H1 (cell line): ENCODE data around the gene NR1D2. TPM values are rescaled to one million over a fixed set of nuclear protein-coding genes. Genes with fewer than 3 reads are reported as not detected.

Experiments
- CTCF ChIA-PET: fragments of 300-600 bp; sonication (Branson Sonifier 250); formaldehyde crosslinking; loops from one replicate; lab custom pipeline; 2021; ENCODE audit not compliant: partially characterized antibody; lab: Charles Lee
- POLR2A ChIA-PET: fragments of 300-600 bp; sonication (Branson Sonifier 250); formaldehyde crosslinking; loops from one replicate; lab custom pipeline; 2021; ENCODE audit warnings: inconsistent platforms; ENCODE audit not compliant: partially characterized antibody; lab: Charles Lee
- DNase-seq, 2 experiments: peaks; one replicate each; pipeline versions ENCODE4 v3.0.0 to v3.0.0-alpha.2; 2010 to 2022; ENCODE audit warnings: low spot score in 2 of 2, low read depth in 1 of 2, mixed read lengths in 1 of 2
- FAIRE-seq: peaks from 2 replicates; lab custom pipeline; 2011; peaks lifted over from hg19 to GRCh38; lab: Jason Lieb, UNC
- H2AFZ ChIP-seq: 2 replicates; pipeline ENCODE4 v1.8.1; 2012; ENCODE audit warnings: low read length, inconsistent platforms
- H2AK5ac ChIP-seq: 2 replicates; pipeline ENCODE4 v1.6.1; 2013; ENCODE audit warnings: low read depth, low read length
- H2BK120ac ChIP-seq: replicated peaks from 2 replicates; pipeline ENCODE3; 2013; ENCODE audit warnings: low read depth, low read length, inconsistent platforms
- H2BK12ac ChIP-seq: 2 replicates; pipeline ENCODE4 v1.6.1; 2013; ENCODE audit warnings: low read depth, low read length
- H2BK15ac ChIP-seq: 2 replicates; pipeline ENCODE4 v1.6.1; 2013; ENCODE audit warnings: low read length
- H2BK20ac ChIP-seq: 2 replicates; pipeline ENCODE4 v1.6.1; 2013; ENCODE audit warnings: low read length
- H2BK5ac ChIP-seq: 2 replicates; pipeline ENCODE4 v1.6.1; 2013; ENCODE audit warnings: low read depth, low read length
- H3K14ac ChIP-seq: 2 replicates; pipeline ENCODE4 v1.6.1; 2013; ENCODE audit warnings: inconsistent platforms; ENCODE audit not compliant: insufficient read length
- H3K18ac ChIP-seq: 2 replicates; pipeline ENCODE4 v1.6.1; 2013; ENCODE audit warnings: low read length; ENCODE audit errors: extremely low read depth
- H3K23ac ChIP-seq: 2 replicates; pipeline ENCODE4 v1.6.1; 2013; ENCODE audit warnings: inconsistent platforms; ENCODE audit not compliant: insufficient read length
- H3K23me2 ChIP-seq: 2 replicates; pipeline ENCODE4 v1.6.1; 2013; ENCODE audit warnings: low read depth, low read length
- H3K27ac ChIP-seq: 2 replicates; pipeline ENCODE4 v1.6.1; 2011; ENCODE audit warnings: low read depth, low read length, inconsistent platforms
- H3K27me3 ChIP-seq, 4 experiments: replicated peaks in 1 of 4; 1 replicate in 1 of 4; 2 replicates in 3 of 4; pipeline versions ENCODE4 v1.6.1 to v1.8.1; 2011 to 2013; ENCODE audit warnings: low read length in 3 of 4, mild to moderate bottlenecking in 3 of 4, inconsistent platforms in 2 of 4, mixed read lengths in 2 of 4, moderate library complexity in 1 of 4; ENCODE audit not compliant: control insufficient read depth in 3 of 4, insufficient read depth in 3 of 4; ENCODE audit errors: extremely low read depth in 1 of 4
- H3K36me3 ChIP-seq, 4 experiments: 2 replicates each; pipeline versions ENCODE4 v1.6.1 to v1.8.1; 2011 to 2013; ENCODE audit warnings: mild to moderate bottlenecking in 4 of 4, low read length in 3 of 4, moderate library complexity in 2 of 4, control low read depth in 1 of 4, inconsistent platforms in 1 of 4; ENCODE audit not compliant: insufficient read depth in 4 of 4, control insufficient read depth in 2 of 4
- H3K4ac ChIP-seq: replicated peaks from 2 replicates; pipeline ENCODE3; 2013; ENCODE audit warnings: low read length, low read depth, mixed read lengths, inconsistent platforms; ENCODE audit not compliant: insufficient read length
- H3K4me1 ChIP-seq, 4 experiments: replicated peaks in 1 of 4; 1 replicate in 1 of 4; 2 replicates in 3 of 4; pipeline versions ENCODE4 v1.6.1 to v1.8.1; 2011 to 2013; ENCODE audit warnings: low read length in 3 of 4, inconsistent platforms in 2 of 4, mixed read lengths in 1 of 4; ENCODE audit not compliant: insufficient read depth in 4 of 4, control insufficient read depth in 3 of 4
- H3K4me2 ChIP-seq, 2 experiments: 2 replicates each; pipeline versions ENCODE4 v1.6.1 to v1.8.1; 2011 to 2013; ENCODE audit warnings: low read depth in 2 of 2, low read length in 2 of 2, control low read depth in 1 of 2, inconsistent platforms in 1 of 2, mild to moderate bottlenecking in 1 of 2; ENCODE audit not compliant: insufficient read depth in 1 of 2
- H3K4me3 ChIP-seq, 4 experiments: fragments of 200-600, 300-600 bp in 1 of 4; sonication (generic), shearing (Covaris generic), sonication (Bioruptor Twin) in 1 of 4; 2 replicates each; pipeline versions ENCODE4 v1.5.1 to v1.8.1; 2011 to 2016; ENCODE audit warnings: low read length in 4 of 4, low read depth in 3 of 4, control low read depth in 2 of 4, inconsistent platforms in 2 of 4, mild to moderate bottlenecking in 2 of 4, mixed read lengths in 1 of 4, moderate library complexity in 1 of 4; ENCODE audit not compliant: insufficient read depth in 2 of 4; ENCODE audit errors: extremely low read depth in 1 of 4
- H3K56ac ChIP-seq: replicated peaks from 2 replicates; pipeline ENCODE3; 2013; ENCODE audit warnings: low read depth, mild to moderate bottlenecking, mixed read lengths, low read length, inconsistent platforms; ENCODE audit not compliant: insufficient read length
- H3K79me1 ChIP-seq: 2 replicates; pipeline ENCODE4 v1.6.1; 2013; ENCODE audit warnings: low read depth, low read length, control low read depth
- H3K79me2 ChIP-seq, 2 experiments: 2 replicates each; pipeline versions ENCODE4 v1.6.1 to v1.8.1; 2012 to 2013; ENCODE audit warnings: low read length in 2 of 2, mild to moderate bottlenecking in 2 of 2, inconsistent platforms in 1 of 2; ENCODE audit not compliant: insufficient read depth in 2 of 2, control insufficient read depth in 1 of 2
- H3K9ac ChIP-seq, 4 experiments: replicated peaks in 1 of 4; 1 replicate in 1 of 4; 2 replicates in 3 of 4; pipeline versions ENCODE4 v1.6.1 to v1.8.1; 2011 to 2013; ENCODE audit warnings: low read depth in 3 of 4, low read length in 3 of 4, control low read depth in 2 of 4, mild to moderate bottlenecking in 2 of 4, moderate library complexity in 2 of 4, inconsistent platforms in 1 of 4; ENCODE audit errors: extremely low read depth in 1 of 4
- H3K9me3 ChIP-seq, 2 experiments: 2 replicates each; pipeline versions ENCODE4 v1.6.1 to v1.8.1; 2012 to 2013; ENCODE audit warnings: mild to moderate bottlenecking in 2 of 2, moderate library complexity in 2 of 2, control low read depth in 1 of 2, inconsistent platforms in 1 of 2, low read depth in 1 of 2, low read length in 1 of 2, mixed read lengths in 1 of 2; ENCODE audit not compliant: insufficient read depth in 2 of 2
- H4K20me1 ChIP-seq, 2 experiments: replicated peaks in 1 of 2; 2 replicates each; pipeline versions ENCODE3 to v1.8.1; 2011 to 2013; ENCODE audit warnings: inconsistent platforms in 2 of 2, low read length in 2 of 2, mild to moderate bottlenecking in 1 of 2; ENCODE audit not compliant: insufficient read depth in 2 of 2, control insufficient read depth in 1 of 2
- H4K5ac ChIP-seq: 2 replicates; pipeline ENCODE4 v1.6.1; 2013; ENCODE audit warnings: low read length, low read depth, mixed read lengths, inconsistent platforms; ENCODE audit not compliant: insufficient read length
- H4K8ac ChIP-seq: 2 replicates; pipeline ENCODE4 v1.8.0; 2013; ENCODE audit warnings: mild to moderate bottlenecking, moderate library complexity, low read length, inconsistent platforms; ENCODE audit not compliant: insufficient read depth; ENCODE audit errors: extremely low read depth
- H4K91ac ChIP-seq: replicated peaks from 2 replicates; pipeline ENCODE3; 2013; ENCODE audit warnings: low read length, mixed read lengths, inconsistent platforms; ENCODE audit not compliant: insufficient read length
- ATF2 ChIP-seq: IDR thresholded peaks from 2 replicates; pipeline ENCODE4 v1.6.1; 2012; ENCODE audit warnings: low read length, inconsistent platforms
- CHD1 ChIP-seq: IDR thresholded peaks from 2 replicates; pipeline ENCODE4 v1.6.1; 2012; ENCODE audit warnings: low read depth, low read length, improper control_type of control experiment
- E2F6 ChIP-seq: IDR thresholded peaks from 2 replicates; pipeline ENCODE4 v1.6.1; 2012; ENCODE audit warnings: inconsistent platforms
- EP300 ChIP-seq, 2 experiments: IDR thresholded peaks; 1 replicate in 1 of 2; 2 replicates in 1 of 2; pipeline ENCODE4 v1.6.1; 2011 to 2012; ENCODE audit warnings: low read depth in 2 of 2, low read length in 2 of 2, mild to moderate bottlenecking in 2 of 2, borderline replicate concordance in 1 of 2, inconsistent platforms in 1 of 2, moderate library complexity in 1 of 2
- HDAC6 ChIP-seq: IDR thresholded peaks from one replicate; pipeline ENCODE4 v1.7.1; 2012; ENCODE audit warnings: low read depth, mild to moderate bottlenecking, inconsistent platforms, low read length, moderate library complexity
- KDM1A ChIP-seq: fragments of 200-600, 300-600 bp; sonication (generic); IDR thresholded peaks from 2 replicates; pipeline ENCODE4 v1.7.1; 2016; ENCODE audit warnings: mild to moderate bottlenecking, low read length, borderline replicate concordance
- RFX5 ChIP-seq: IDR thresholded peaks from 2 replicates; pipeline ENCODE4 v1.6.1; 2011; ENCODE audit warnings: low read depth, low read length, improper control_type of control experiment, borderline replicate concordance
- SRF ChIP-seq: IDR thresholded peaks from 2 replicates; pipeline ENCODE4 v1.6.1; 2011; ENCODE audit warnings: mild to moderate bottlenecking, low read depth, low read length, moderate library complexity
- YY1 ChIP-seq: IDR thresholded peaks from 2 replicates; pipeline ENCODE4 v1.6.1; 2011; ENCODE audit warnings: low read depth, mild to moderate bottlenecking, low read length
- polyA plus RNA-seq, 7 experiments: library from polyadenylated mRNA; depleted of rRNA in 3 of 7; stranded (reverse) in 5 of 7; unstranded in 2 of 7; fragments of >200 nt in 5 of 7; fragments of 200-250 nt in 2 of 7; gene quantifications; 1 replicate in 5 of 7; 2 replicates in 1 of 7; 4 replicates in 1 of 7; pipeline versions ENCODE4 v1.2.1 to v1.2.3, GENCODE V29; 2011 to 2013; ENCODE audit warnings: missing spikeins in 2 of 7, mixed read lengths in 2 of 7
- total RNA-seq: library from RNA; stranded (reverse); fragmentation: NEBNext Ultra II Directional; extraction: Animal tissue kit (Norgen Biotek cat#: 25700); gene quantifications from 2 replicates; pipeline ENCODE4 v1.2.1, GENCODE V29; 2021

Gene NR1D2
- total and polyA plus RNA-seq, 2 of the 8 experiments (the other 6 are each of a cell fraction or from before 2014, with no cell fraction given) = 5.9 to 21.7 TPM

GRCh38 chr3:23904545-23904944 lies 40.5 kb upstream of the NR1D2 start:
- DNase-seq = no peak
- Histone ChIP-seq H3K4ac (no peak overlapping the region), H3K27me3 (peaks cover 0 to 1% (median 0%) of the 10 kb centered on the region in 4 experiments; a peak in 1 of 7 replicates), H2BK5ac (no peak overlapping the region), H3K4me1 (no peaks in the 10 kb centered on the region), H4K8ac (no peak overlapping the region), H3K23ac (no peak overlapping the region), H3K4me2 (no peak overlapping the region), H3K18ac (no peak overlapping the region), H2BK15ac (no peak overlapping the region), H3K79me1 (no peaks in the 10 kb centered on the region), H3K36me3 (peaks cover 0 to 21% (median 9%) of the 10 kb centered on the region in 4 experiments; a peak in 4 of 8 replicates), H3K79me2 (no peaks in the 10 kb centered on the region), H3K27ac (no peak overlapping the region), H3K14ac (no peak overlapping the region), H3K4me3 (no peak overlapping the region), H4K5ac (no peak overlapping the region), H2AFZ (no peak overlapping the region), H3K9ac (no peak overlapping the region), H3K56ac (no peak overlapping the region), H2BK120ac (no peak overlapping the region), H4K91ac (no peak overlapping the region), H3K9me3 (no peaks in the 10 kb centered on the region), H2BK20ac (no peak overlapping the region), H4K20me1 (no peaks in the 10 kb centered on the region), H2BK12ac (no peak overlapping the region), H2AK5ac (no peak overlapping the region)
- no peak for FAIRE-seq
- ChIA-PET POLR2A (interaction anchor here (8.5 kb wide), 1 partner anchor 14 kb away, joined by 81 read pairs; the partner anchor contains the start of genes NKIRAS1 and RPL15), CTCF (no interaction called here)
- TF ChIP-seq SRF = no peak
- no peak for TF ChIP-seq RFX5
- TF ChIP-seq YY1 = no peak
- TF ChIP-seq KDM1A = no peak
- TF ChIP-seq EP300 (IDR thresholded peaks at IDR 0.05; ENCODE audit: borderline replicate concordance in 1 of 2, low read depth in 2 of 2, low read length in 2 of 2) = no peak
- no peak for TF ChIP-seq CHD1
- TF ChIP-seq ATF2 = no peak
- TF ChIP-seq E2F6 = no peak
- no peak for TF ChIP-seq HDAC6
- TF ChIP-seq, all 59 proteins: peak for 0
- no peaks in the 10 kb centered on the region for H3K23me2 ChIP-seq
